Pons (tissue), 1 donor: ENCODE data around the gene BMAL2.

Experiments
- DNase-seq: peaks from one replicate; pipeline ENCODE4 v3.0.0-alpha.2; 2016; ENCODE audit warnings: low spot score

The BMAL2 gene, protein sequence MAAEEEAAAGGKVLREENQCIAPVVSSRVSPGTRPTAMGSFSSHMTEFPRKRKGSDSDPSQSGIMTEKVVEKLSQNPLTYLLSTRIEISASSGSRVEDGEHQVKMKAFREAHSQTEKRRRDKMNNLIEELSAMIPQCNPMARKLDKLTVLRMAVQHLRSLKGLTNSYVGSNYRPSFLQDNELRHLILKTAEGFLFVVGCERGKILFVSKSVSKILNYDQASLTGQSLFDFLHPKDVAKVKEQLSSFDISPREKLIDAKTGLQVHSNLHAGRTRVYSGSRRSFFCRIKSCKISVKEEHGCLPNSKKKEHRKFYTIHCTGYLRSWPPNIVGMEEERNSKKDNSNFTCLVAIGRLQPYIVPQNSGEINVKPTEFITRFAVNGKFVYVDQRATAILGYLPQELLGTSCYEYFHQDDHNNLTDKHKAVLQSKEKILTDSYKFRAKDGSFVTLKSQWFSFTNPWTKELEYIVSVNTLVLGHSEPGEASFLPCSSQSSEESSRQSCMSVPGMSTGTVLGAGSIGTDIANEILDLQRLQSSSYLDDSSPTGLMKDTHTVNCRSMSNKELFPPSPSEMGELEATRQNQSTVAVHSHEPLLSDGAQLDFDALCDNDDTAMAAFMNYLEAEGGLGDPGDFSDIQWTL

GRCh38 chr12:27332714-27333402 lies at the start of gene BMAL2:
TSS of gene BMAL2 (plus strand) at chr12:27332836. CDS start at chr12:27333073, 237 bp downstream.
- DNase-seq, result no peak

DNA sequence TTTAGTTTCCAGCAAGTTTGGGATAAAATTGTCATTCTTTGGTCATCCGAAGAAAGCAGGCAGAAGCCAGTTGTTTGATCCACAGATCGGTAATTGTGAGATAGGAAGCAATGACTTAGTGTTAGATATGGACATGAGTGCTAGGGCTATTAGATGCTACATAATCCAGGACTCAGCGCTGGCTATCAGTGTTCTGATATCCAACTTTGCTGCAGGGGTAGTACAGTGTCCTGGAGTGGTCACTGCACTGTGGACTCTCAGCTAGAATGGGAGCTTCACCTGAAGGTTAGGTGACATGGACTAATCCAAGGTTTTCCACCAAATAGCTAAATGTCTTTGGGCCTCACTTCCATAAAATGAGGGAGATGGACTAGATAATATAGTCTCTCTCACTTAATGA lies 48.6 kb upstream of the BMAL2 start:
- no peak for DNase-seq

DNA sequence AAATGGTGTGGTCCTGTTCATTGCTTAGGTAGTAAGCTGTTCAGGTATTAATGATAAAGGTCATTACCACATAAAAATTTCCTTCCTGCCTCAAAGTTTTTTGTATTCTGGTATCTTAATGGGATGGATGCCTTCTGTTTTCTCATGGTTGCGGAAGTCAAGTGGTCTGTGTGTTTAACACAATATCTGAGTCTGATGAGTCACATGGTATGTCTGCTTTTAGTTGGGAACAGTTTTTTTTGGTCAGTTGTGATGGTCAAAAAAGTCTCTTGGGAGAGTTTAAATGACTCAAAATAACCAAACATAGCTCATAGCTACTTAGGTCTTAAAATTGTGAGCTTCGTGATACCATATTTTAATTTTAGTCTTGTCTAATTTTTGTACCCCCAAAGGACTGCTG lies 47.9 kb upstream of the BMAL2 start:
- DNase-seq, result no peak

GRCh38 chr12:27285403-27285802 lies 47.2 kb upstream of the BMAL2 start:
- DNase-seq, result no peak

DNA sequence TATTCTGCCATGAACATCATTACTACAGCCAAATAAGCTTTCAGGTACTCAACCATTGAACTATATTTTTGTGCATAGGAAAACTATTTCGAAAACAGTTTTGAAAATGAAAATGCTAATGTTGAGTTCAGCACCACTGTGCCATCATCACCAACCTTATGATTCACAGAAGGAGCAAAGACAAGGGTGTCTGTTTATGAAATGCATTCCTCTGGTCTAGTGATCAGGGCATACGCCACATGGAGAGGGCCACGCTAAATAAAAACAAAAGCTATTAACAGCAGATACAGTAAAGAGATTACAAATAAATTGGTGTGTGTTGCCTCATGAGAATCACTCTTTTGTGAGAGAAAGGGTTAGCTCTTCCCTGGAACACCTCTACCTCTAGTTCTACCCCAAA lies 43.2 kb upstream of the BMAL2 start:
- DNase-seq, result no peak

DNA sequence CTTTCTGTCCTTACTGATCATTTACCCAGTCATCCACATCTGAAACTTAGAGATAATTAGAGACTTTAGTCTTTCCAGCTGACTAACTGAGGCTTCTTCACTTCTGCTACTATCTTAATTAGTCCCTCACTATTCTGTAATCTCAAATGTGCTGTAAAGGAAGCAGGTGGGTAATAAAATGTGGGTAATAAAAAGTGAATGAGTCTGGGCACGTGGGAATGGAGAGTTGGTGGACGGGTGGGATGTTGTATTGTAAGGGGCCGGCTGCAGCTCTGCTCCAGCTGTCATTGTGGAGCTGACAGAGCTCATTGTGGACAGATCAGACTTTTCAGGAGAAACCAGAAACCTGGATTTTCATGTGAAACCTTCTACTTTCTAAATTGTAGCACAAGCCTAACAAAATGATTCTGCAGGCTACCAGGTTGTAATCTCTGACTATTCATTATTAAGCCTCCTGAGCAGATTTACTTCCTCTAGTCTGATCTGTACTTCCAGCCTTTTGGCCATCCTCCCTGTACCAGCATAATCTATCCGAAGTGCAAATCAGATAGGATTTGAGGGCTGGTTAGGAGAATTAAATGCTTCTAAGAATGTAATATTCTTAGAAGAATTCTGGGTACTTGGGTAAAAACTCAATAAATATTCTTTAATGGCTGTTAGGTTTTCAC lies 42.0 kb upstream of the BMAL2 start:
- no peak for DNase-seq

DNA sequence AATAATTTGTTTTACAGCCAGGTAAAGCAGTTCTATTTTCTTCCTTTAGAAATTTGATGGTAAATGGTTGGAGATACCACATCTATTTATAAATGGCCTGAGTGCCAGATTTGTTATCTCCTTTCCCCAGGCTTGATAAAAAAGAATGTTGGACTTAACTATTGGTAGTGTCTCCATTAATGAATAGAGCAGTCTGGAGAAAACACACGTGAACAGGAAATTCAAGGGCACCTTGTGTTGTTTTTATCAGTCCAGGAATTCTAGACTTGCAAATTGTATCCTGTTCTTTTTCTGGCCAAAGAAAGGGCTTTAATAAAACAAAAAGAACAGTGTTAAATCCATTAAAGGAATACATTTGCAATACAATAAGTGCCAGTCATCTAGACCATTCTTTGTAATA lies 40.8 kb upstream of the BMAL2 start:
- no peak for DNase-seq

DNA sequence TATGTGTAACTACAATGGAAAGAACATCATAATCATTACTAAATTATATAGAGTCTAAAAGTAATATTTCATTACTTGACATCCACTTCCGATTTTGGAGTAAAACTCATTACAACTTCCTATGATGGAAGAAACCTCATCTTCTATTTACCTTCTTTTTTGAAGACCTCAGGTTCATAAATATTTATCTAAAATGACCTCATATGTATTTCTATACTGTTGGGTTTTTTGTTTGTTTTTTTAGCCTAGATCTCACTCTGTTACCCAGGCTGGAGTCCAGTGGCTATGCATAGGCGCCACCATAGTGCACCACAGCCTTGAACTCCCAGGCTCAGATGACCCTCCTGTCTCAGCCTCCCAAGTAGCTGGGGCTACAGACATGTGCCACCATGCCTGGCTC lies 39.9 kb upstream of the BMAL2 start:
- DNase-seq, result no peak

DNA sequence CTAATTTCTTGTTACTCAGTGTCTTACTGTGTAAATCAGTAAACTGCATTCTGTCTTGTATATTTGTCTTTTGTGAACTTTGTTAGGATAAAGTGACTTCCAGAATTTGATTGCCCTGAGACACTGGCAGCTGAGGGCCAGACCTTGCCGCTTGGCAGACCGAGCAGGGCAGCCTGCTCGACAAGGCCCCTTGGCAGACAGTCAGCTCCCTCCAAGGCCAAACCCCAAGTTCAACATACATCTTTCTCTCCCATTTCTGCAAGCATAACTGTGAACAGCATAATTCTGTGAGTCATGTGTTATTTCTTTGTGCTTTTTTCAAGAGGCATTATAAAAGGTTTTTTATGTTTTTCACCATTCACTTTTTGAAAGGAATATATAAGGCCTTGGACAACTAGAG lies 39.2 kb upstream of the BMAL2 start:
- peak; percentile 22 for DNase-seq

DNA sequence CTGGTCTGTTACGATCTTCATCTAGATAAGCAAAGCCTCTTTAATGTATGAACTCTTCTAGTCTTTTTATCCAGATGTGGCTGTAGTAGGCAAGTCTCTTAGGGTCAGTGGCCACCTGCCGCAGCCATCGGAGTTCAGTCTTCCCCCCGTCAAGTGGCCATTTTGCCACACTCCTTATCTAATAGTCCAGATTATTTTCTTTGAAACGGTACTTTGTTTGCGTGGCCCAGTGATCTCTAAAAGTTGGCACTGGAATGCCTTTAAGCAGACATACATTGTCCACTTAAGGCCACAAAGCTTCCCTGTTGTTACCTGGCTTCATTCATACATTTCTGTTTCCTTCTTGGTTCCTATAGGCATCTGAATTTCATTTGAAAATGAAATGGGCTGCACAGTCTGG lies 36.0 kb upstream of the BMAL2 start:
- DNase-seq, result no peak

DNA sequence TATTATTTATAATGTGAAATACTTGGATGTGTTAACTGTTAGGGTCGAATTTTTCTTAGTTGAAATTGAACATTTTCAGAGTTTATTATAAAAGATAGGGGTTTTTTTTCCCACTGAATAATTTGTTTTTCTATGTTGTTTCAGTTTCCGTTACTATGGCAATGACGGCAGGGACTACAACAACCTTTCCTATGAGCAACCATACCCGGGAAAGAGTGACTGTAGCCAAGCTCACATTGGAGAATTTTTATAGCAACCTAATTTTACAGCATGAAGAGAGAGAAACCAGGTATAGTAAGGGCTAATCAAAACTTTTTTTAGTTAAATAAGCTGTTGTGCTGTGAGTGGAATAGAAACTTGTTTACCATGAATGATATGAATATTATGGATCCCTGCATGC lies 35.1 kb upstream of the BMAL2 start:
- no peak for DNase-seq

- DNase-seq, result no peak
Measured at GRCh38 chr12:27299102-27299501, 33.5 kb upstream of the BMAL2 start.

- DNase-seq, result no peak
Measured at GRCh38 chr12:27300226-27300625, 32.4 kb upstream of the BMAL2 start.

- no peak for DNase-seq
Measured at GRCh38 chr12:27303139-27304111, 29.2 kb upstream of the BMAL2 start.

- DNase-seq, result no peak
Measured at GRCh38 chr12:27304856-27305255, 27.8 kb upstream of the BMAL2 start.

DNA sequence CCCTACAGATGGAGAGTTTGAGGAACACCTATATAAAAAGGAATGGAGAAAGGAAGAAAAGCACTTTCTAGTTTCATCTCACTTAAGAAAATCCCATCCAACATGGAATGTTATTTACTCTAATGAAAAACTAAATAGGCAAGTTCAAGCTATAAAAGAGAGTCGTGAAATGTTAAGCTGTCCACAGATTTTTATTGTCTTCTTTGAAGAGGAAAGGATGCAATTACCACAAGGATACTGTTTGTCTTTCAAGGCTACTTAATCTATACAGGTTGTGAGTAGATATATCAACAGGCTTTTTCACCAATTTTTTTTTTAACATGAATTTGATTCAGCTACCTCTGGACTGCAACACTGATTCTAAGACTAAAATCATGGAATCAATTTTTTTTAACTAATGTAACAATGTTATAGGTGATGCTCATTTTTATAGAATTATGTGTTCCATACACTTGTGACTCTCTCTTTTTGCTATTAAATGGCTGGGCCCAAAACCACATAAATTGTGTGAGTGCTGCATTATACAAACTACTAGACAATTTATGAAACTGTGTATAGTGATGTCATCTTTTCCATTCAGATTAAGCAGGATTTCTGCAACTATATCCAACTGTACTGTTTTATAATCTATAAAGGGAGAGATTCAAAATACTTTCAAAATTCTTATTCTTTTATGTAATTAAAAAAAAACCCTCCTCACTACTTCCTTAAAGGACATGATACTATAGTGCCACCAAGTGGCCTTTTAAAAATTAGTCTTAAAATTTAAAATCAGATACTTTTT lies 26.8 kb upstream of the BMAL2 start:
- DNase-seq, result peak; percentile 48

GRCh38 chr12:27309293-27309994 lies 23.2 kb upstream of the BMAL2 start:
- no peak for DNase-seq

DNA sequence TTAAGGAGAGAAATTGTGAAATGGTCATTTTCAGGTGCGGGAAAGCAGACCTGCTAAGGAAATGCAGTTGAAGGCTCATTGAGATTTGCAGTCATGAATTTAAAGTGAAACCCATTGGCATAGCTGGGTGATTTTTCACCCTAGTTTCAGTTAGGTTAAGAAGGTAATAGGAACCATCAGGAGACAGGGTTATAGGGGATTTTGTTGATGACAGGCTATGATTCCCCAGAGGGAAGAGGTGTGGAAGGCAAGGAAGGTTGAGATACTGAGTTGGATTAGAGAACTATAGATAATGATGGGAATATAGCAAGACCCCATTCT lies 22.7 kb upstream of the BMAL2 start:
- no peak for DNase-seq

DNA sequence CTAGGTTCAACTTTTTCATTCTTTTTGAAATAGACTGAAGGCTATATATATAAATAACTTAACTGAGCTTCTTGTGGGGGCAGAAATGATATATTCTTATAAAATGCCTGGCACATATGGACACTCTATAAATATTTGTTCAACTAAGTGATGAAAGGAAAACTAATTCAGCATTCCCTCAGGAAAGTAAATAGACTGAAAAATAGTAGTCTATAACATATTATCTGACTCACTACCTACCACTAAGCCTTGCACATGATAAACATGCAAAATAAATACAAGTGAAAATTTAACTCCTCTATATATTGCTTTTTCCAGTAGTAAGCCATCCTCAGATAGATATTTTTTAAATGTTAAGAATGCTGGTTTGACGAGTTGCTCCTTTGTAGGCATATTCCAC lies 15.7 kb upstream of the BMAL2 start:
- no peak for DNase-seq

DNA sequence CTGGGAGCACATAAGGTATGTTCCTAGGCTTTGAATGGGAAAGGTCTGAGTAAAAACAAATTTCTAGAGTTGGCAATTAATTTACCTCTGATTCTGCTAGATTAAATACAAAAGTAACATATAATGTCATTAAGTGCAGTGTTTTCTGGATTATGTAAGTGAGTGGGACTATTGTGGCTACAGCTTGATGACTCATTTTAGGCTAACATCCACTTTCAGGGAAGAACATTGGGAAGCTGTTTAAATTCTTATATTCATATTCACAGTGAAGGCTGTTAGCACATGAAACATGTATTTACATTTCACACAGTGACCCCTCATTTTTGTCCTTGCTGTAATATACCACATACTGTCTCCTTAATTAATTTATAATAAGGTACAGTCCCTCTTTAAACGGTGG lies 13.2 kb upstream of the BMAL2 start:
- no peak for DNase-seq
